ENCODE data around the gene PSPN. TPM values are rescaled to one million over a fixed set of nuclear protein-coding genes. Genes with fewer than 3 reads are reported as not detected.
"Not testable (repeated sequence)": the region's sequence is repeated elsewhere in the genome, so short reads cannot be mapped to it uniquely, and the experiment has no call there.

Gene PSPN
- polyA plus RNA-seq, 2 donors: 0.47 to 0.79 TPM

DNA sequence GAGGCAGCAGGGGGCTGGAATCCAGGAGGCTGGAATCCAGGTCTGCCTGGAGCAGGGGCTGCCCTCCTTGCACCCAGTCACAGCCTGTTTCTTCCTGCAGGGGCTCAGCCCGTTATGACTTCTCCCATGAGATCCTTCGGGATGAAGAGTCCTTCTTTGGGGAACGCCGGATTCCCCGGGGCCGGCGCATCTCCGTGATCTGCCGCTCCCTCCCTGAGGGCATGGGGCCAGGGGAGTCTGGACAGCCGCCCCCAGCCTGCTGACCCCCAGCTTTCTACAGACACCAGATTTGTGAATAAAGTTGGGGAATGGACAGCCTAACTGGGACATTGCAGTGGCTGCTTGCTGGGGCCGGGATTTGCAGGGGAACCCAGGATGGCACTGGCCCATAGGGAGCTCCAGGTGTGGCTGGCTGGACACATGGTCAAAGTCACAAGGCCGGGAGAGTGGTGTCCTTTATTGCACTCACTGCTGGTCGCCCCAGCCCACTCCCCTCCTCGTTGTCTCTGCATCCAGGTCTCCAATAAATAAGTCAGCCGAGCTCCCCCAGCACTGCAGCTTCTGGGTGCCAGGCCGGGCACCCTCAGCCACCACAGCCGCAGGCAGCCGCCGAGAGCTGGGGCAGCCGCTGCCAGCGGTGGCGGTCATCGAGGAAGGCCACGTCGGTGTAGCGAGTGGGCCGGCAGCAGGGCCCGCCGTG lies 872 bp downstream of the PSPN start:
- peaks cover 0 to 8% of the 10 kb centered on the region in 2 donors for H3K4me1 ChIP-seq (ENCODE audit: control insufficient read depth in 2 of 2, insufficient read depth in 2 of 2, low read length in 1 of 2)
- H3K36me3 ChIP-seq (ENCODE audit: control insufficient read depth in 2 of 2, insufficient read depth in 2 of 2, low read length in 1 of 2): peaks cover 1 to 19% of the 10 kb centered on the region in 2 donors
- H3K9me3 ChIP-seq (ENCODE audit: control insufficient read depth in 2 of 2, insufficient read depth in 1 of 2, low read depth in 1 of 2, low read length in 1 of 2): no peaks in the 10 kb centered on the region
- H3K27me3 ChIP-seq (ENCODE audit: control insufficient read depth in 1 of 2, insufficient read depth in 2 of 2, low read length in 2 of 2): no peaks in the 10 kb centered on the region
- no peak overlapping the region for H3K4me3 ChIP-seq (ENCODE audit: low read depth in 1 of 2, low read length in 2 of 2)
- WGBS, 2 donors: 83 to 88% methylated on average over 29 of the region's 29 CpGs
- no peak overlapping the region for H3K27ac ChIP-seq (ENCODE audit: low read depth in 2 of 2, low read length in 1 of 2)

DNA sequence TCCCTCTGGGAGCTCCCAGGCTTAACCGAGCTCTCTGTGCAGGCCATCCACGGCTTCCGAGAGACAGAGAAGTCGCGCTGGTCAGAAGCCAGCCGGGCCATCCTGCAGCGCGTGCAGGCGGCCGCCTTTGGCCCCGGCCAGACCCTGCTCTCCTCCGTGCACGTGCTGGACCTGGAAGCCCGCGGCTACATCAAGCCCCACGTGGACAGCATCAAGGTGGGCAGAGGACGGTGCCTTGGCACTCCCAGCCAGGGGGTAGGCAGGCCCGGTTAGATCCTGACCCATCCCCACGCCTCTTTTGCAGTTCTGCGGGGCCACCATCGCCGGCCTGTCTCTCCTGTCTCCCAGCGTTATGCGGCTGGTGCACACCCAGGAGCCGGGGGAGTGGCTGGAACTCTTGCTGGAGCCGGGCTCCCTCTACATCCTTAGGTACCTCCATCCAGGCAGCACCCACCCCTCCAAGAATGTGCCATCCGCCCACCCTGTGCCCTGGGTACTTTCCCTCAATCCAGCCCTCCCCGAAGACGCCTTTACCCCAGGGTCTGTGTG lies 1.5 kb downstream of the PSPN start:
- no peaks in the 10 kb centered on the region for H3K9me3 ChIP-seq (ENCODE audit: control insufficient read depth in 2 of 2, insufficient read depth in 1 of 2, low read depth in 1 of 2, low read length in 1 of 2)
- peak overlapping the region in 1 of 2 donors; percentile 87 for H3K27ac ChIP-seq (ENCODE audit: low read depth in 2 of 2, low read length in 1 of 2)
- peaks cover 0 to 8% of the 10 kb centered on the region in 2 donors for H3K4me1 ChIP-seq (ENCODE audit: control insufficient read depth in 2 of 2, insufficient read depth in 2 of 2, low read length in 1 of 2)
- 62 to 70% methylated on average over 29 of the region's 29 CpGs for WGBS, 2 donors
- H3K27me3 ChIP-seq (ENCODE audit: control insufficient read depth in 1 of 2, insufficient read depth in 2 of 2, low read length in 2 of 2): no peaks in the 10 kb centered on the region
- H3K36me3 ChIP-seq (ENCODE audit: control insufficient read depth in 2 of 2, insufficient read depth in 2 of 2, low read length in 1 of 2): peaks cover 0 to 15% of the 10 kb centered on the region in 2 donors
- no peak overlapping the region for H3K4me3 ChIP-seq (ENCODE audit: low read depth in 1 of 2, low read length in 2 of 2)

DNA sequence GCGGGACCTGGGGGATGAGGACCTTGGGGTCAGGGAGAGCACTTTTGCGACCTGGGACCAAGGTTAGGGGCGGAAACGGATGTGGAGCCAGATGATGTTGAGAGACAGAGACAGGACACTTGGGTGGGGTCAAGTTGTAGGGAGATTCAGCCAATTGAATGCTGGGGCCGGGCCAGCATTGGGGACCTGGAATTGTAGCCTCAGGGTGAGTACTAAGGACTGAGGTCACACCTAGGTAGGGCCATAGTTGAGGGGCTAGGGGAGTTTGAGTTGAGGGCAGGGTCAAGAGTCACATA lies 2.0 kb downstream of the PSPN start:
- Histone ChIP-seq H3K27me3 (ENCODE audit: control insufficient read depth in 1 of 2, insufficient read depth in 2 of 2, low read length in 2 of 2) (no peaks in the 10 kb centered on the region), H3K4me3 (ENCODE audit: low read depth in 1 of 2, low read length in 2 of 2) (peak overlapping the region; percentile 26 to 39), H3K27ac (ENCODE audit: low read depth in 2 of 2, low read length in 1 of 2) (peak overlapping the region; percentile 69 to 87), H3K9me3 (ENCODE audit: control insufficient read depth in 2 of 2, insufficient read depth in 1 of 2, low read depth in 1 of 2, low read length in 1 of 2) (no peaks in the 10 kb centered on the region), H3K4me1 (ENCODE audit: control insufficient read depth in 2 of 2, insufficient read depth in 2 of 2, low read length in 1 of 2) (peaks cover 0 to 8% of the 10 kb centered on the region in 2 donors), H3K36me3 (ENCODE audit: control insufficient read depth in 2 of 2, insufficient read depth in 2 of 2, low read length in 1 of 2) (peaks cover 0 to 18% of the 10 kb centered on the region in 2 donors)
- WGBS, 2 donors: 23 to 34% methylated on average over 5 of the region's 5 CpGs

DNA sequence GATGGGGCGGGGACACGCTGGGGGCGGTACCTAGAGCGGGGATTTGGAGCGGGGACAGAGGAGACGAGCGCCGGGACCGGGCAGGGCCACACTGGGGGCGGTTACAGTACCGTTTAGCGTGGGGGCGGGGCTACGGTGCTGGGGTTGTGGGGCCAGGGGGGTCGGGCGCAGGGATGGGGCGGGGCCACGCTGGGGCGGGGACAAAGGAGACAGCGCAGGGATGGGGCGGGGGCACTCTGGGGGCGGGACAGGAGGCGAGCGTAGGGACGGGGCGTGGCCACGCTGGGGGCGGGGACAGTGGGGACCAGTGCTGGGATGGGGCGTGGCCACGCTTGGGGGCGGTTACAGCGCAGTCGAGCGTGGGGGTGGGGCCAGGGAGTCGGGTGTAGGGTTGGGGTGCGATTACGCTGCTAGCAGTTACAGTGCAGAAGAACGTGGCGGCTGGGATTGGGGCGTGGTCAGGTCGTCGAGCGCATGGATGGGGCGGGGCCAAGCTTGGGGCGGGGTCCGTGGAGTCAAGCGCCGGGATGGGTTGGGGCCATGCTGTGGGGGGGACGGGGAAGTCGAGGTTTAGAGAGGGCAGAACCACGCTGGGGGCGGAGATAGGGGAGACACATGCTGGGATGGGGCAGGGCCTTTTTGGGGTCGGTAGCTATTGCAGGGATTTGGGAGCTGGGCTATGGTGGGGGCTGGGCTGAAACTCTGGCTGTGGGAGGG lies 2.5 kb downstream of the PSPN start:
- Histone ChIP-seq H3K27me3 (ENCODE audit: control insufficient read depth in 1 of 2, insufficient read depth in 2 of 2, low read length in 2 of 2) (no peaks in the 10 kb centered on the region), H3K36me3 (ENCODE audit: control insufficient read depth in 2 of 2, insufficient read depth in 2 of 2, low read length in 1 of 2) (peaks cover 4 to 21% of the 10 kb centered on the region in 2 donors), H3K27ac (ENCODE audit: low read depth in 2 of 2, low read length in 1 of 2) (peak overlapping the region; percentile 99 to 100), H3K4me3 (ENCODE audit: low read depth in 1 of 2, low read length in 2 of 2) (peak overlapping the region; percentile 71 to 89), H3K9me3 (ENCODE audit: control insufficient read depth in 2 of 2, insufficient read depth in 1 of 2, low read depth in 1 of 2, low read length in 1 of 2) (no peaks in the 10 kb centered on the region), H3K4me1 (ENCODE audit: control insufficient read depth in 2 of 2, insufficient read depth in 2 of 2, low read length in 1 of 2) (peaks cover 0 to 8% of the 10 kb centered on the region in 2 donors)
- 1 to 2% methylated on average over 46 to 53 of the region's 53 CpGs for WGBS, 2 donors

DNA sequence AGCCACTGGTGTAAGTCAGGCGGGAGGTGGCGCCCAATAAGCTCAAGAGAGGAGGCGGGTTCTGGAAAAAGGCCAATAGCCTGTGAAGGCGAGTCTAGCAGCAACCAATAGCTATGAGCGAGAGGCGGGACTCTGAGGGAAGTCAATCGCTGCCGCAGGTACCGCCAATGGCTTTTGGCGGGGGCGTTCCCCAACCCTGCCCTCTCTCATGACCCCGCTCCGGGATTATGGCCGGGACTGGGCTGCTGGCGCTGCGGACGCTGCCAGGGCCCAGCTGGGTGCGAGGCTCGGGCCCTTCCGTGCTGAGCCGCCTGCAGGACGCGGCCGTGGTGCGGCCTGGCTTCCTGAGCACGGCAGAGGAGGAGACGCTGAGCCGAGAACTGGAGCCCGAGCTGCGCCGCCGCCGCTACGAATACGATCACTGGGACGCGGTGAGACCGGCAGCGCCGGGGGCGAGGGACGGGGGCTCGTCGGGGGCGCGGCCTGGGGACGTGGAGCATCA lies 3.1 kb downstream of the PSPN start, which contains the start of gene ALKBH7:
TSS of gene ALKBH7 (plus strand) at position 201 of the 502 bp plus-strand sequence. CDS start at position 228, 27 bp downstream.
- H3K4me1 ChIP-seq (ENCODE audit: control insufficient read depth in 2 of 2, insufficient read depth in 2 of 2, low read length in 1 of 2): peaks cover 0 to 8% of the 10 kb centered on the region in 2 donors
- H3K27ac ChIP-seq (ENCODE audit: low read depth in 2 of 2, low read length in 1 of 2): peak within 1 kb of the TSS; percentile 99 to 100
- H3K36me3 ChIP-seq (ENCODE audit: control insufficient read depth in 2 of 2, insufficient read depth in 2 of 2, low read length in 1 of 2): peaks cover 9 to 25% of the 10 kb centered on the region in 2 donors
- no peaks in the 10 kb centered on the region for H3K9me3 ChIP-seq (ENCODE audit: control insufficient read depth in 2 of 2, insufficient read depth in 1 of 2, low read depth in 1 of 2, low read length in 1 of 2)
- H3K4me3 ChIP-seq (ENCODE audit: low read depth in 1 of 2, low read length in 2 of 2): peak within 1 kb of the TSS; percentile 71 to 89
- WGBS, 2 donors: 0 to 2% methylated on average over 40 to 47 of the region's 47 CpGs
- H3K27me3 ChIP-seq (ENCODE audit: control insufficient read depth in 1 of 2, insufficient read depth in 2 of 2, low read length in 2 of 2): no peaks in the 10 kb centered on the region

DNA sequence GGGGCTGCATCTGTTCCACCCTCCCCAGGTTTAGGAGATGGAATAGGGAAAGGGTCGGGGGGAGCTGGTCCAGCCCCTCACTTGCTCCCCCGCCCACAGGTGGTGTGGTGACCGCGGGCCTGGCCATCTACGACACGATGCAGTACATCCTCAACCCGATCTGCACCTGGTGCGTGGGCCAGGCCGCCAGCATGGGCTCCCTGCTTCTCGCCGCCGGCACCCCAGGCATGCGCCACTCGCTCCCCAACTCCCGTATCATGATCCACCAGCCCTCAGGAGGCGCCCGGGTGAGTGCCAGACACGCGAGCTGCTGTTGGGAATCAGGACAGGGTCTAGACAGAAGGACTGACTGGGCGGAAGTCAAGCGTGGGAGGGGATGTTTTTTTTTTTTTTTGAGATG lies 11.4 kb downstream of the PSPN start:
- Histone ChIP-seq H3K4me1 (ENCODE audit: control insufficient read depth in 2 of 2, insufficient read depth in 2 of 2, low read length in 1 of 2) (peaks cover 2% of the 10 kb centered on the region in 2 donors), H3K27ac (ENCODE audit: low read depth in 2 of 2, low read length in 1 of 2) (no peak overlapping the region), H3K27me3 (ENCODE audit: control insufficient read depth in 1 of 2, insufficient read depth in 2 of 2, low read length in 2 of 2) (no peaks in the 10 kb centered on the region), H3K4me3 (ENCODE audit: low read depth in 1 of 2, low read length in 2 of 2) (no peak overlapping the region), H3K9me3 (ENCODE audit: control insufficient read depth in 2 of 2, insufficient read depth in 1 of 2, low read depth in 1 of 2, low read length in 1 of 2) (no peaks in the 10 kb centered on the region), H3K36me3 (ENCODE audit: control insufficient read depth in 2 of 2, insufficient read depth in 2 of 2, low read length in 1 of 2) (peaks cover 13 to 25% of the 10 kb centered on the region in 2 donors)
- 97 to 98% methylated on average over 21 of the region's 21 CpGs for WGBS, 2 donors

DNA sequence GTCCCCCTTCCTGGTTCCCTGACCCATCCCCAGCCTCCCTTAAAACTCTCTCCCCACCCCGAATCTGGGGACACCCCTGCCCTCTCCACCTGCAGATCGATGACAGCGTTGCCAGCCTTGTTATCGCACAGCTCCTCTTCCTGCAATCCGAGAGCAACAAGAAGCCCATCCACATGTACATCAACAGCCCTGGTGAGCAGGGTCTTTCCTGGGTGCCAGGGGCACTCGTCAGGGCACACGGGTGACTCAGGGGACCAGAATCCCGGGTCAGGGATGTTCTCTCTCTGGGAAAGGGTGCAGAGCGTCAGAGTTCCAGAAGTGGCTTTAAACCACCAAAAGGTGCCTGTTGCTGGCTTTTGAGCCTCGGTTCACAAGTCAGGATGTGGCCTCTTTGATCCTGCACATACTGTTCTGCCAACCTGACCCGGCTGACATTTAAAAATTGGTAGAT lies 13.4 kb downstream of the PSPN start:
- H3K4me3 ChIP-seq (ENCODE audit: low read depth in 1 of 2, low read length in 2 of 2): peak overlapping the region; percentile 73 to 93
- 15 to 25% methylated on average over 11 of the region's 11 CpGs for WGBS, 2 donors

DNA sequence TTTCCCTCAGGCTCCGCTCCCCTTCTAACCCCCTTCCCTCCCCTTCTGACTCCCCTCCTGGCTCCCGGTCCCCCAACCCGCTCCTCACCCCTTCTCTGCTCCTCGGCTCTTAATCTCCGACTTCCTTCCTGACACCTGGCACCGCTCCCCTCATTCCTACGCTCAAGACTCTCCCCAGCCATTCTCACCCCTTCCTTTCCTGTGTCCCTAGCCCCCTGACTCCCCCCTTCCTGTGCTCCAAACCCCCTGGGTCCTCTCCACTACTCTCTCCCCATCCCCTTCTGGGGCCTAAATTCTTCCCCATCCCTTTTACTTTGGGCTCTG lies 13.7 kb downstream of the PSPN start:
- peak overlapping the region; percentile 65 to 85 for H3K27ac ChIP-seq (ENCODE audit: low read depth in 2 of 2, low read length in 1 of 2)
- peaks cover 2% of the 10 kb centered on the region in 2 donors for H3K4me1 ChIP-seq (ENCODE audit: control insufficient read depth in 2 of 2, insufficient read depth in 2 of 2, low read length in 1 of 2)
- peak overlapping the region; percentile 73 to 93 for H3K4me3 ChIP-seq (ENCODE audit: low read depth in 1 of 2, low read length in 2 of 2)
- WGBS, 2 donors: 0 to 1% methylated on average over 7 of the region's 7 CpGs
- peaks cover 4 to 15% of the 10 kb centered on the region in 2 donors for H3K36me3 ChIP-seq (ENCODE audit: control insufficient read depth in 2 of 2, insufficient read depth in 2 of 2, low read length in 1 of 2)
- H3K9me3 ChIP-seq (ENCODE audit: control insufficient read depth in 2 of 2, insufficient read depth in 1 of 2, low read depth in 1 of 2, low read length in 1 of 2): no peaks in the 10 kb centered on the region
- H3K27me3 ChIP-seq (ENCODE audit: control insufficient read depth in 1 of 2, insufficient read depth in 2 of 2, low read length in 2 of 2): no peaks in the 10 kb centered on the region

More for the DNA sequence above, 13.4 kb downstream of the PSPN start:
- peaks cover 4 to 15% of the 10 kb centered on the region in 2 donors for H3K36me3 ChIP-seq (ENCODE audit: control insufficient read depth in 2 of 2, insufficient read depth in 2 of 2, low read length in 1 of 2)
- peak overlapping the region; percentile 65 to 85 for H3K27ac ChIP-seq (ENCODE audit: low read depth in 2 of 2, low read length in 1 of 2)
- no peaks in the 10 kb centered on the region for H3K27me3 ChIP-seq (ENCODE audit: control insufficient read depth in 1 of 2, insufficient read depth in 2 of 2, low read length in 2 of 2)
- H3K4me1 ChIP-seq (ENCODE audit: control insufficient read depth in 2 of 2, insufficient read depth in 2 of 2, low read length in 1 of 2): peaks cover 2% of the 10 kb centered on the region in 2 donors
- no peaks in the 10 kb centered on the region for H3K9me3 ChIP-seq (ENCODE audit: control insufficient read depth in 2 of 2, insufficient read depth in 1 of 2, low read depth in 1 of 2, low read length in 1 of 2)

DNA sequence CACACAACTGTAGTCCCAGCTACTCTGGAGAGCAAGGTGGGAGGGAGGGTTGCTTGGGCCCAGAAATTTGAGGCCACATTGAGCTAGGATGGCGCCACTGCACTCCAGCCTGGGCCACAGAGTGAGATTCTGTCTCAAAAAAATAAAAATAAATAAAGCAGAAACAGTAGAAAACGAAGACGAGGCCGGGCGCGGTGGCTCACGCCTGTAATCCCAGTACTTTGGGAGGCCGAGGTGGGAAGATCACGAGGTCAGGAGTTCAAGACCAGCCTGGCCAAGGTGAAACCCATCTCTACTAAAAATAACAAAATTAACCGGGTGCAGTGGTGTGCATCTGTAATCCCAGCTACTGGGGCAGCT lies 14.9 kb downstream of the PSPN start:
- H3K27me3 ChIP-seq (ENCODE audit: control insufficient read depth in 1 of 2, insufficient read depth in 2 of 2, low read length in 2 of 2); H3K36me3 ChIP-seq (ENCODE audit: control insufficient read depth in 2 of 2, insufficient read depth in 2 of 2, low read length in 1 of 2); H3K9me3 ChIP-seq (ENCODE audit: control insufficient read depth in 2 of 2, insufficient read depth in 1 of 2, low read depth in 1 of 2, low read length in 1 of 2); H3K4me1 ChIP-seq (ENCODE audit: control insufficient read depth in 2 of 2, insufficient read depth in 2 of 2, low read length in 1 of 2): not testable (repeated sequence)
- Histone ChIP-seq H3K4me3 (ENCODE audit: low read depth in 1 of 2, low read length in 2 of 2) (peak overlapping the region in 1 of 2 donors; percentile 73), H3K27ac (ENCODE audit: low read depth in 2 of 2, low read length in 1 of 2) (peak overlapping the region; percentile 37 to 43)
- WGBS, 2 donors: 93 to 94% methylated on average over 10 of the region's 10 CpGs
